Retinal pigment epithelial cell (primary cell): Measurements from ENCODE around the gene RHO.
"Not testable (repeated sequence)": the region's sequence is repeated elsewhere in the genome, so short reads cannot be mapped to it uniquely, and the experiment has no call there.

Experiments used
- DNase-seq: peaks from one replicate; pipeline ENCODE4 v3.0.0-alpha.2; 2010; ENCODE audit warnings: low read depth
- H3K4me3 ChIP-seq: 2 replicates; pipeline ENCODE4 v1.5.1; 2011; ENCODE audit warnings: mild to moderate bottlenecking, low read length, control low read depth, moderate library complexity
- CTCF ChIP-seq: conservative IDR thresholded peaks from 2 replicates; pipeline ENCODE4 v1.5.1; 2011; ENCODE audit warnings: low read depth, low read length, control low read depth, inconsistent platforms

RHO gene

DNA sequence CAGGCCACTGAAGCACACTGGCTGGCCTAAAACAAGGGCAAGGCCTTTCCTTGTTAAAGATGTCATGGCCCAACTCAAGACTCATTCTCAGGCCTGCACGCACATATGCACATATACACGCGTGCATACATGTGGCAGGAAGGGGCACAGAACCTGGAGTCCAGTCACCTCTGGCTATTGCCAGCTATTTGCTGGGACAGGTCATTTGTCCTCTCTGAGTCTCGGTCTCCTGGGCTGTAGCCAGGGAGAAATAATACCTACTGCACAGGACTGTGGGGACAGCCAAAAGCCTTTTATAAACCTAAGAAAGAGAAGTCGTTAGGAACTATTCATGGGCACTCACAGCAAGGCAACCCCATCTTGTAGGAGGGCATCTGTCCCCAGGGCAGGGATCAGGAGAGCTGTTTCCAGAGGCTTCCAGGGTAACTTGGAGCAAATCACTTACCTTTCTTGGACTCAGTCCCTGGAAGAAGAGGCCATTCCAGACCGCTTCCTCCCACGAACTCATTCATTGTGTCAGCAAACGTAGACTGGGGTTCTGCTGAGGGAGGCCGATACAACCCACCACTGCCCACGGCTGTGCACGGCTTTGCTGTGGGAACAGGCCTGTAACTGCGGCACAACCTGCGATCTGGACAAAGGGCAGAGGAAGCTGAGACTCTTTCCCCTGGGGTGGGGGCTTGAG, 41.1 kb upstream of the RHO start:
- H3K4me3 ChIP-seq, result no peak overlapping the region
- no peak for TF ChIP-seq CTCF
- no peak for DNase-seq

GRCh38 chr3:129487868-129488335, 40.5 kb upstream of the RHO start:
- not testable (repeated sequence) for H3K4me3 ChIP-seq, DNase-seq

DNA sequence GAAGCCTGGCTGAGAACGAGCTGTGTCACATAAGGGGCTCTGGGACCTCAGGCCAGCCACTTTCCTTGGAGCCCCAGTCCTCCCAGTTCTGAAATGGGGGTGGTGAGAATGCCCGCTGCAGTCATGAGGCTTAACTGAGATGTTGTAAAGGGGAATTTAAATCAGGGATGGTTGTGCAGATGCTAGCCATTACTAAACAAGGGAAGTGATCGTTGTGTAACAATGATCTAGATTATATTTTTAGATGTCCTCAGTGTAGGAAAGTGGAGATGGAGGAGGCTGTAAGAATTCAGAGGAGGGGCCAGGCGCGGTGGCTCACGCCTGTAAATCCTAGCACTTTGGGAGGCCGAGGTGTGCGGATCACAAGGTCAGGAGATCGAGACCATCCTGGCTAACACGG, 39.2 kb upstream of the RHO start:
- DNase-seq, H3K4me3 ChIP-seq: not testable (repeated sequence)

GRCh38 chr3:129490273-129490675, 38.2 kb upstream of the RHO start:
- peak; percentile 94 for TF ChIP-seq CTCF
- DNase-seq, result peak; percentile 95
- no peak overlapping the region for H3K4me3 ChIP-seq

GRCh38 chr3:129491077-129491476, 37.4 kb upstream of the RHO start:
- H3K4me3 ChIP-seq, DNase-seq: not testable (repeated sequence)

- no peak for TF ChIP-seq CTCF
- no peak for DNase-seq
- no peak overlapping the region for H3K4me3 ChIP-seq
Observed at GRCh38 chr3:129491794-129492193, 36.6 kb upstream of the RHO start.

DNA sequence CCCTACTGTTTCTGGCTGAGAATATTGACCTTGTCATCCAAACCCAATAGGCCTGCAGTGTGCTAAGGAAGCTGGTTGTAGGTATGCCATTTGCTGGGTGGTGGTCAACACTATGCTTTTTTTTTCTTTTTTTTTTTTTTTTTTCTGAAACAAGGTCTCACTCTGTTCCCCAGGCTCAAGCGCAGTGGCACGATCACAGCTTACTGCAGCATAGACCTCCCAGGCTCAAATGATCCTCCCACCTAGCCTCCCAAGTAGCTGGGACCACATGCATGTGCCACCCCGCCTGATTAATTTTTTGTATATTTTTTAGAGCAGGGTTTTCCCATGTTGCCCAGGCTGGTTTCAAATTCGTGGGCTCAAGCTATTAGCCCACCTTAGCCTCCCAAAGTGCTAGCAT, 35.7 kb upstream of the RHO start:
- H3K4me3 ChIP-seq, result no peak overlapping the region
- no peak for TF ChIP-seq CTCF
- no peak for DNase-seq

DNA sequence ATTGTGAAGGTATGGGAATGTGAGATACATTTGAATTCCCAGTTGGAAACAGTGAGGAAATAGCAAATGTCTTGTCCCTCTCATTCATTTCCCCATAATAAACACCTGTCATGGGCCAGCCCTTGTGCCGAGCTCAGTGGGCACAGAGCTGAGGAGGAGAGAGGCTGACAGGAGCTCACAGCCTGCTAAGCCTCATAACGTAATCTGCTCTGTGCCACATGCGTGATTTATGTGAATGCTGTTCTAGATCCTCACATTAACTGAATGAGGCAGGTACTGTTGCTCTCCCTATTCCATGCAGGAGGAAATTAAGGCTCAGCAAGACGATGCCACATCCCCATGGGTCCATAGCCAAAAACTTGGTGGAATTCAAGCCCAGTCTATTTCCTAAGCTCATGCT, 35.2 kb upstream of the RHO start:
- no peak for TF ChIP-seq CTCF
- no peak for DNase-seq
- H3K4me3 ChIP-seq, result no peak overlapping the region

DNA sequence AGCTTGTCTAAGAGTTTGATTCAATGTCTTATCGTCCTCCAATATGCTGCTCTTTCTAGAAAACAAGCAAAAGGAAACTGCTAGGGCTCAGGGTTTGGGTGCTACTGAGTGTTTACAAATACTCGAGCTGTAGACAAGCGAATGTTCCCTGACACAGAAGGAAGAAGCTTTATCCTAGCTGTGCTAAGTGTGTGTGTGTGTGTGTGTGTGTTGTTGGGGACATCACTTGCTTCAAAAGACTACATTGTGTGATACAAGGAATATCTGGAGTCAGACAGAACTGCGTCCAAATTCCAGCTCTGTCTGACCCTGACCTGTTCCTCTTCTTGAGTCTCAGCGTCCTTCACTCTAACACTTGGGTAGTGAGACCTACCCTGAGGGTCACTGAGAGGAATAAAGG, 33.9 kb upstream of the RHO start:
- DNase-seq, H3K4me3 ChIP-seq: not testable (repeated sequence)

GRCh38 chr3:129495006-129495639, 33.3 kb upstream of the RHO start:
- H3K4me3 ChIP-seq, DNase-seq: not testable (repeated sequence)

GRCh38 chr3:129497876-129498275, 30.6 kb upstream of the RHO start:
- H3K4me3 ChIP-seq, DNase-seq: not testable (repeated sequence)

GRCh38 chr3:129498603-129499488, 29.6 kb upstream of the RHO start:
- DNase-seq, H3K4me3 ChIP-seq: not testable (repeated sequence)
